HG03097 (cell line): ENCODE results near the gene FRMD4B.
A peak's percentile ranks its signal among the peaks of the same experiment; 100 is the strongest.
"Not testable (repeated sequence)": the region's sequence is repeated elsewhere in the genome, so short reads cannot be mapped to it uniquely, and the experiment has no call there.

ENCODE experiments used
- ATAC-seq: cut with Tn5 transposase; IDR thresholded peaks from one replicate; pipeline ENCODE4 v1.9.1; 2021; ENCODE audit not compliant: unreplicated experiment, low FRiP score

Gene FRMD4B

DNA sequence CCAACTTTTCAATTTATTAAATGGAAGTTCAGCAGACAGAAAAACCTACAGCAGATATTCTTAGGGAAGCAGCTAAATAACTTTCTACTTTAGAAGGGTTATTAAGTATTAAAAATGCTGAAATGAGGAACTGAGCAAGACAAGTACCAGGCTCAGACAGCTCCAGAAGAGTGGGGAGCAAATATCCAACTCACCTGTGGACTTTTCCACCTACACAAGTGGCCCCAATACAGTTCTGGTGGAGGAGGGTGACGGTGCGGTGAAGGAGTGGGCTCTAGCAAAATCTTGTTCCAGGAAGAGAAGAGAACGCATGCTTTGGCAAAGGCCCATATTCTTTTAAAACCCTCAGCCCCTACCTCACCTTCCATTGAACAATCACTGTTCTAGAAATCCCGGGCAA is 133.7 kb downstream of the FRMD4B start:
- no peak for ATAC-seq

DNA sequence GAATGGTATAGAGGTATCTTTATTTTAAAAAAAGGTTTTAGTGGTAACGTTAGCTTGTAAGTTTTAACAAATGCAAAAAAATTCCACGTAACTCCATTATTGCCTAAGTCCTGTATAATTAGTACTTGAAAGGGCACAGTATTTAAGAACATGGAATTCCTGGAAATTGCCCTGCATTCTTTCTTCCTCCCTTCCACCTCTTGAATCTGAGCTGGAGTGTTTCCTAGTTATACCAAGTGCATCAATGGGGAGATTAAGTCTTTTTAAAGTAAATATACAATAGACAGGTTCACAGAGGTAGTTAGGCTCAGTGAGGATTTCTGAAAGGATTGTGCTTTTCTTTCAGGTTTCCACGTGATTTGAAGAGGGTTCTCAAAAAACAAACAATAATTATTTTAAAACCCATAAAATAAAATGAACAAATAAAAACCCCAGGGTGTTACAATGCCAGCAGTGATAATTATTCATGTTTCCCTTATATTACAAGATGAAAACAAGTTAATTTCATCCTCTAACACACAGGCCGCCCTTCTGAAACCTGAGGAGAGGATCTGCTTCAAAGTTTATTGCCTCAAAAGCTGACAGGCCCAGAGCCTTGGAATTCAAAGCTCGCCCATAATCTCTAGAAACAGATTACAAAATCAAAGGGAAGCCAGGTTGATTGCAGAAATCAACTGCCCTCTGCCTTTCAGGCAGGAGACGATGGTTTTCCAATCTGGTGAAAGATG is 134.6 kb downstream of the FRMD4B start:
- ATAC-seq: no peak

DNA sequence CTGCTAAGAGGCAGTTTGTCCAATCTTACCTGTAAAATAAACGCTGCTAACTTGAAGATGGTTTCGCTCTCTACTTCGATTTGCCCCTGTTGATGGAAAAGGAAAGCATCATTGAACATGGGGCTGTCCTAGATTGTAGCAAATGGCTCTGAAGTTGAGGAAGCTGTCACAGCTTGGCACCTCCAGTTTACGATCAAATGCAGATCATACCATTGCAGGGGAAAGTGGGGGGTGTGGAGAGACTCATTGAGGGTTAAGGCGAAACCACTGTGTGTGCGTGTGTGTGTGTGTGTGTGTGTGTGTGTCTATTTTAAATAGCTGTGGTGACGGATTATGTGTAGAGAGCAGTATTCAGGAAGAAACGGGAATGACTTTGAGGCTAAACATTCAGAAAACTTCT is 135.9 kb downstream of the FRMD4B start:
- no peak for ATAC-seq

GRCh38 chr3:69249001-69249400 is 136.9 kb downstream of the FRMD4B start:
- ATAC-seq: no peak

DNA sequence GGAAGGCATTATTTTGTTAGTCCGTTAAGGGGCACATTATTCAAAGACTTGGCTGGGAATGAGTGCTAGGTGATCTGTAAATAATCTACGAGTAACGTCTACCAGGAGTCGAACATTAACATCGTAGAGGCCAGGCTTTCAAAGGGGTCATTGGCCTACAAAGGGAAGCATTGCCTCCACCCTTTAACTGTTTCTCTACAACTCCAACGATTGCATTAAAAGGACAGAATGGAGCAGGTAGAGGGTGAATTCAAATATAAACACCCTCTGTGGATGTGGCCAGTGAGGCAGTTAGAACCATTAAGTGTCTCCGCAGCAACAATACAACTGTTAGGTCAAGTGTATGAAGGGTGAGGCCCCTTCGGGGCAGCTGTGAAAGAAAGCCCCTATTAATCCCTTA is 137.5 kb downstream of the FRMD4B start:
- ATAC-seq: no peak

DNA sequence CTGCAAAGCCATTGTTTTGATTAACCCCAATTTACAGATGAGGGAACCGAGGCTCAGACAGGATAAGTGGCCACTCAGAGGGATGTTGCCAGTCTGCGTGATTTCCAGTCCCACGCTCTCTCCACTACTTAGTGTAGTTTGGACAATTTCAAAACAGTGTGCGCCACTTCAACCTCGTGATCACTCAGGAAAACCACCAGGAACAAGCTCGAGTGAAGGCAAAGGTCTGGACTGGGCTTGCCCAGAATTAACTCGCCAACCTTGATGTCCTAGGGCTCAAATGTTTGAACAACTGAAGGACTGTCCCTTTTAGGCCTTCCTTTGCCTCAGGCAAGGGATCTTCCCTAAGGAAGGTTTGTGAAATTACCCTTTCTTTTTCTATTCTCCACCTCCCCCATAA is 139.3 kb downstream of the FRMD4B start:
- ATAC-seq: no peak

- no peak for ATAC-seq
These were observed 141.8 kb downstream of the FRMD4B start for GRCh38 chr3:69244039-69244438.

DNA sequence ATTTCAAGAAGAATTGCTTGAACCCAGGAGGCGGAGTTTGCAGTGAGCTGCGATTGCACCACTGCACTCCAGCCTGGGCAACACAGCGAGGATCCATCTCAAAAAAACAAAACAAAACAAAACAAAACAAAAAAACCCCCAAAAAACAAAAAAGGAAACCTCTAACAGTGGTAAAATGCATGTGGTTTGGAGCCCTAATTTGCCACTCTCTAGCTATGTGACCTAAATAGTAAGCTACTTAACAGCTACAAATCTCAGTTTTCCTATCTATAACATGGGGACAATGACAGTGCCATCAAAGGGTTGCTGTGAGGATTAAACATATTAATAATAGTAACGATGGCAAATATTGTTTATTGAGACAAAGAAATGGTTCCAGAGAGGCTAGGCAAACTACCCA is 144.1 kb downstream of the FRMD4B start:
- no peak for ATAC-seq

DNA sequence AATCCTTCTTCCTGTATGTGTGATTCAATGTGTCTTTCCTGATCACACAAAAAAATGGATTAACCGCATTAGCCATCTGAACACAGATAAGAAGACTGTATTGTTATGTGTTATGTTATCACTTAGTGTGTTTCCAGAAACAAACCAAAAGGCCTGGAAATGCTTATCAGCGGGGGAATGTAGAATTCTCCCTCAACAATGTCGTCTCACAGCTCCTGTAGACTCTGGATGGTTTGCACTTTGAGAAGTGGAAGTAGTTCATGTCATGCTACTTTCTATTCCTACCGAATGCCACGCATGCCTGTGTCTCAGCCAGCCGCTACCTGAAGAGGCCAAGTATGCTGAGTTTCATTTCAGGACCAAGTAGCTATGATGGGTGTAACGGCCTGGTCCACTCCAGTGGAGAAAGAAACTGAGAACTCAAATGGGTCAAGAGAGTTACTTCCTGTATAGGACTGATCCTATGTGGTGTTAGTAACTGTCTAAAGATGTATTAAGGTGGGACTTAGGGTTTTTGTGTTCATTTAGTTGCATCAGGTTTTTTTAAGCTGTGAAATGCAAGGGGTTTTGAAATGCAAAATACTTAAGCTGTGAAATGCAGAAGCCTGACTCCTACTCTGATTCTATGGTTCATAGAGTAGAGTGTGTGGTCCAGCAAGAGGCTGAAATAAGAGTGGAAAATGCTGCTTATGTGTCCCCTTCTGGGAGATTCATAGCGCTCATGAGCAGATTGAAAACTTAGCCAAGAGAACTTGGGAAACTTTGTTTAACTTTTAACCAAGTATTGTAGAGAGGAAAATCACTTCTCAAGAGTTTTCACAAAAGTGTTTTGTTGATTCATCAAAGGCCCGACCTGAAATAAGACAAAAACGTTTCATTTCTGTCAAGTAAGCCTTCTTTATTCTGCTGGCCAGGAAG is 145.0 kb downstream of the FRMD4B start:
- peak; percentile 53 for ATAC-seq

DNA sequence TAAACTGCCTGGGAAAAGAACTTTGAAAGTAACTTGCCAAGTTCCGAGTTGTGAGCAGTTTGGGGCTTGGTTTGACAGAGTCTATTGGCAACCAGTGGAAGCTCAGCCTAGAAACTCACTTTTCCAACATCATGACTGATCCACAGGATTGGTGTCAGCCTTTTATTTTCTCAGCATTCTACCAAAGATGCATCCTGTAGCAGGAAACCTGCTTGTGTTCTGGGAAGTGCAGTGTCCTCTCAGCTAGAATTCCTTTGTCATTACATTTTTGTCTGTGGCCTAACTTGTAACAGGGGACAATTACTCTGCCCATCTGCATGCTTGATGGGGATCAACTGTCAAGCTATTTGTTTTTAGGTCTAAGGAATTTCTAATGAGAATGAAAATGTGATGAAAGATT is 146.8 kb downstream of the FRMD4B start:
- ATAC-seq: no peak

- ATAC-seq: no peak
These were observed 148.8 kb downstream of the FRMD4B start for GRCh38 chr3:69236812-69237707.

DNA sequence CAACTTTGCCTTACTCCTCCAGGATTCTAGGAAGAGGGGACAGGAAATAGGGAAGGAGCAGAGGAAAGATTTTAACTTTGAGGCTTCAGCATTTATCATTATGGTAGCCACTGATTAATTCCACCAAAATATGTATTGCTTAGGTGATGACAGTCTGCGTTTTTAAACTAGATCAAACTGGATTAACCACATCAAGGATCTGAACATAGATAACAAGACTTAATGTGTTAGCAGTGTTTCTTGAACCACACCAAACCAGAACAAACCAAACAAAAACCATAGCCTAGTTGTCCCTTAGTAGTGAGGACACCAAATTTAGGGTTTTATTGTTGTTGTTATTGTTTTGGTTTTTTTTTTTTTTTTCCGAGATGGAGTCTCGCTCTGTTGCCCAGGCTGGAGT is 150.0 kb downstream of the FRMD4B start:
- ATAC-seq: no peak

DNA sequence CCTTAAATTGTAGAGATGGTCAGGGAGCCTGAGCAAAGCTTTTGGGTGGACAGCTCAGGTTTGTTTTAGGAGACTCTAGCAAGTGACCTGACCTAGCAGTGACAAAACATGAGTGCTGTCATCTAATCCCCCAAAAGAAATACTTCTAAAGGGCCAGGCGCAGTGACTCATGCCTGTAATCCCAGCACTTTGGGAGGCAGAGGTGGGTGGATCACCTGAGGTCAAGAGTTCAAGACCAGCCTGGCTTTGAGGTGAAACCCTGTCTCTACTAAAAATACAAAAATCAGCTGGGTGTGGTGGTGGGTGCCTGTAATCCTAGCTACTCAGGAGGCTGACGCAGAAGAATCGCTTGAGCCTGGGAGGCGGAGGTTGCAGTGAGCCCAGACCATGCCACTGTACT is 150.7 kb downstream of the FRMD4B start:
- ATAC-seq: not testable (repeated sequence)

DNA sequence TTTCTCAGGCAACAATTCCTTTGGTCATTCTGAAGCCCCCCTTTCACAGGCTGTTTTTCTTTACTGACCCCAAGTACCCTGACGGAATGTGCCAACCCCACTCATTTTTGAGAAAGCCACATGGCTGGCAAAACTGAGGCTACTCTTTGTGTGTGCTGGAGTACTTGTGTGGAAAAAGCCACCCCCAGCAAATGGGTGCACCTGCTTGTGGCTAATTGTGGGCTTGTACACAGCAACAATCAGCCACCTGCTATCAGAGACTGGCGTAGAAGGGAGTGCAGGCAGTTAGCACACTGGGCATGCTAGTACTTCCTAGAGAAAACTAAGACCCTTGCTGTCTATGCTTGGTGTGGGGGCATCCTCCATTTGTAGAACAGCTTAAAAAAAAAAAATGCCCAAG is 153.4 kb downstream of the FRMD4B start:
- ATAC-seq: no peak

DNA sequence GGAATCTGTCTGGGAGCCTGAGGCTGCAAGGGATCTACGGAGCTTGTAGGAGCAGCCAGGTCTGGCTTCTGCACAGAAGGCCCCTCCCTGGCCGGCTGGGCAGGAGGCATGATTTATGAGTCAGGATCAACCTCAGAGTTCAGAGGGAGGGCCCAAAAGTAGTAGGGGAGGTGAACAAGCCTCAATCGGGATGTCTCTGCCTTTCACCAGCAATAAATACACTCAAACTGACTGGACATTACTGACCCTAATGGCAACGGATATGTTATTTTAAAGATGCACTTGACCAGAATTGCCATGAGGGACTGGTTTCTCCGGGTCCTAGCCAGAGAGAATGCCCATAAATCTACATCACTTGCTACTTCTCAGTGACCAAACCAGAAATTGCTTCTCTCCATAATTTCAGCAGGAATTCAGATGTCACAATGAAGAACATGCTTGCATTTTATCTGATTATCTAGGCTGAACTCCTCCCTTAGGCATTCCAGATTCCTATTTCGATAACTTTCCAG is 153.9 kb downstream of the FRMD4B start:
- ATAC-seq: no peak

- ATAC-seq: no peak
These were observed 159.8 kb downstream of the FRMD4B start for GRCh38 chr3:69226071-69226470.

GRCh38 chr3:69219101-69219708 is 166.7 kb downstream of the FRMD4B start:
- no peak for ATAC-seq

GRCh38 chr3:69218079-69218478 is 167.8 kb downstream of the FRMD4B start:
- ATAC-seq: no peak

DNA sequence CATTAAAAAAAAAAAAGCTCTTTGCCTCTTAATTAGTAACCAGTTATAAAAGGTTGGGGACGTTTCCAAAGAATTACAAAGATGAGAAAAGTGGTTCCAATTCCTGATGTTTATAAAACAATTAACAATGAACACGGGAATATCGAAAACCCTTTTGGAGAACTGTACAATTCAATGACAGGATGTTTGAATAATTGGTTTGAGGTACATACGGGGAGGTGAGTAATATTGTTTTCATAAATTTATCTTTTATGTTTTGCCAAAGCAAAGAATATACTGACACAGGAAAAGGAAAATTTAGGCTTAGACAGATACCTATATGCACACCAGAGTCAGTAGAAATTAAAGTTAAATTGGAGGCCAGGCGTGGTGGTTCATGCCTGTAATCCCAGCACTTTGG is 168.9 kb downstream of the FRMD4B start:
- no peak for ATAC-seq

DNA sequence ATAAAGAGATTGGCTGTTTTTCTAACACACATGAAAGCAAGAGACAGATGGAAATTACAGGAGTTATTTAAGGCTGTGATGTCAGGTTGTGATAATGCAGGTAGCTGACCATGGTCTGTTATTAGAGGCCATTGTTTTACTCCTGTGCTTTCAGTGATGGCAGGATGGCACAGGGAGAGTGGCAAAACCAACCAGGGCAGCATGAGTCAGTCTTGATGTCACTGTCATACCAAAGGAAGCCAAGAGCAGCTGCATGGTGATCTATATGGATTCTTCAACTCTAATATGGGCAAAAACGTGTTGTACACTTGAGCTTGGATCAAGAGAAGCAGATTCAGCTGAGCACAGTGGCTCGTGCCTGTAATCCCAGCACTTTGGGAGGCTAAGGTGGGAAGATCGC is 171.6 kb downstream of the FRMD4B start:
- ATAC-seq: no peak
